ENCODE data around the gene YOD1. TPM values are rescaled to one million over a fixed set of nuclear protein-coding genes. Genes with fewer than 3 reads are reported as not detected.

YOD1 gene
- total RNA-seq, 3 donors from 2014 or later: 5.8 to 7.8 (median 7.8) TPM

GRCh38 chr1:207070811-207071210 lies 19.8 kb upstream of the YOD1 start:
- no peak for ATAC-seq
- peaks cover 12% of the 10 kb centered on the region for H3K36me3 ChIP-seq (ENCODE audit: low read depth)
- intact Hi-C loops (cut with DNase I, micrococcal nuclease): no loop called here

GRCh38 chr1:207069858-207070506 lies 19.0 kb upstream of the YOD1 start:
- no peak for TF ChIP-seq CTCF (IDR thresholded peaks at IDR 0.05)
- intact Hi-C loops (cut with DNase I, micrococcal nuclease): no loop called here
- H3K4me1 ChIP-seq (ENCODE audit: low read depth): peaks cover 28% of the 10 kb centered on the region
- H3K36me3 ChIP-seq (ENCODE audit: low read depth): peaks cover 12% of the 10 kb centered on the region
- H3K4me3 ChIP-seq: no peak overlapping the region
- ATAC-seq (no peak), DNase-seq (no peak)
- no peaks in the 10 kb centered on the region for H3K9me3 ChIP-seq

More at GRCh38 chr1:207070811-207071210, 19.8 kb upstream of the YOD1 start:
- Histone ChIP-seq H3K4me1 (ENCODE audit: low read depth) (peaks cover 25% of the 10 kb centered on the region), H3K9me3 (no peaks in the 10 kb centered on the region), H3K4me3 (no peak overlapping the region)
- no peak for DNase-seq
- no peak for TF ChIP-seq CTCF (IDR thresholded peaks at IDR 0.05)

- Histone ChIP-seq H3K4me3 (no peak overlapping the region), H3K9me3 (no peaks in the 10 kb centered on the region), H3K4me1 (ENCODE audit: low read depth) (peaks cover 31% of the 10 kb centered on the region), H3K36me3 (ENCODE audit: low read depth) (peaks cover 12% of the 10 kb centered on the region)
- intact Hi-C loops (cut with DNase I, micrococcal nuclease): no loop called here
- no peak for TF ChIP-seq CTCF (IDR thresholded peaks at IDR 0.05)
- ATAC-seq (no peak), DNase-seq (no peak)
These were observed 18.1 kb upstream of the YOD1 start for GRCh38 chr1:207069061-207069460.

GRCh38 chr1:207067665-207068064 lies 16.7 kb upstream of the YOD1 start:
- ATAC-seq: peak; percentile 91
- TF ChIP-seq CTCF (IDR thresholded peaks at IDR 0.05): no peak
- H3K36me3 ChIP-seq (ENCODE audit: low read depth): peaks cover 12% of the 10 kb centered on the region
- no peak overlapping the region for H3K4me3 ChIP-seq
- peak in 1 of 3 donors; percentile 48 for DNase-seq
- intact Hi-C loops (cut with DNase I, micrococcal nuclease): no loop called here
- H3K9me3 ChIP-seq: no peaks in the 10 kb centered on the region
- peaks cover 32% of the 10 kb centered on the region for H3K4me1 ChIP-seq (ENCODE audit: low read depth)

DNA sequence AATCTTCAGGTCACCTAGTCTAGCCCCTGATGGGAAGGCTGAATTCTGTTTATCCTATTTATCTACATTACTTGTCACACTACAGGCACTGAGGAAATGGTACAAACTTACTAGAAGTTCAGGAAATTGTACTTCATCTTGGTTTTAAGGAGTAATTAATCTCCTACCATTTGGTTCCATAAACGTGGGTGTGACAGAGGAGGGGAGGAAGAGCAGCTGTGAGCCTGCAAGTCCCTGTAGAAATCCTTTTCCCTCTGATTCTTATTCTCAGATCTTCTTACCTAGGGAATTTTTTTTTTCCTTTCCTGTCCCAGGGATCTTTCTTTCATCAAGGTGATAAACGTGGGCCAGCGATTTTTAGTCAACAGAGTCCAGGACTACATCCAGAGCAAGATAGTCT lies 16.2 kb upstream of the YOD1 start:
- ATAC-seq: peak; percentile 69

More for the DNA sequence above, 16.2 kb upstream of the YOD1 start:
- peaks cover 32% of the 10 kb centered on the region for H3K4me1 ChIP-seq (ENCODE audit: low read depth)
- DNase-seq: no peak
- H3K9me3 ChIP-seq: no peaks in the 10 kb centered on the region
- no peak overlapping the region for H3K4me3 ChIP-seq
- intact Hi-C loops (cut with DNase I, micrococcal nuclease): no loop called here
- H3K36me3 ChIP-seq (ENCODE audit: low read depth): peaks cover 12% of the 10 kb centered on the region
- no peak for TF ChIP-seq CTCF (IDR thresholded peaks at IDR 0.05)

Measured in mucosa of descending colon (tissue), 3 donors.